GM23338 (cell line): Measurements from ENCODE around the gene CCDC82. TPM values are rescaled to one million over a fixed set of nuclear protein-coding genes. Genes with fewer than 3 reads are reported as not detected.

Experiments used
- ATAC-seq: fragments of 200-7000 bp; cut with Tn5 transposase; 3 replicates; pipeline ENCODE4 v1.9.1; 2020
- DNase-seq: peaks from one replicate; pipeline ENCODE4 v3.0.0-alpha.2; 2015; ENCODE audit warnings: low spot score
- H2AFZ ChIP-seq: fragments of 200-600 bp; sonication (generic); 2 replicates; pipeline ENCODE4 v1.8.0; 2016; ENCODE audit warnings: antibody characterized with exemption, mild to moderate bottlenecking, moderate library complexity
- H3F3A ChIP-seq: fragments of 200-600 bp; sonication (generic); replicated peaks from 2 replicates; pipeline ENCODE4 v1.8.0; 2017; ENCODE audit warnings: antibody characterized with exemption, mixed run types, low read depth
- H3K27ac ChIP-seq: fragments of 200-600 bp; sonication (generic); 2 replicates; pipeline ENCODE4 v1.6.1; 2016; ENCODE audit warnings: low read depth
- H3K27me3 ChIP-seq: fragments of 200-600 bp; sonication (generic); 2 replicates; pipeline ENCODE4 v1.8.0; 2016; ENCODE audit warnings: mild to moderate bottlenecking, mixed run types, moderate library complexity; ENCODE audit not compliant: insufficient read depth
- H3K36me3 ChIP-seq: fragments of 200-600 bp; sonication (generic); 2 replicates; pipeline ENCODE4 v1.8.0; 2016; ENCODE audit warnings: mild to moderate bottlenecking; ENCODE audit not compliant: insufficient read depth
- H3K4me1 ChIP-seq: fragments of 200-600 bp; sonication (generic); 2 replicates; pipeline ENCODE4 v1.8.0; 2016; ENCODE audit warnings: mild to moderate bottlenecking, moderate library complexity; ENCODE audit not compliant: insufficient read depth
- H3K4me2 ChIP-seq: fragments of 200-600 bp; sonication (generic); 2 replicates; pipeline ENCODE4 v1.7.1; 2017; ENCODE audit warnings: mixed run types
- H3K4me3 ChIP-seq: fragments of 200-600 bp; sonication (generic); 2 replicates; pipeline ENCODE4 v1.6.1; 2016; ENCODE audit warnings: mixed run types
- H3K79me2 ChIP-seq: fragments of 200-600 bp; sonication (generic); replicated peaks from 2 replicates; pipeline ENCODE4 v1.8.0; 2017; ENCODE audit warnings: mild to moderate bottlenecking; ENCODE audit not compliant: insufficient read depth
- H3K9me2 ChIP-seq: fragments of 200-600 bp; sonication (generic); 2 replicates; pipeline ENCODE4 v1.8.0; 2017; ENCODE audit not compliant: insufficient read depth
- H4K20me1 ChIP-seq: fragments of 200-600 bp; sonication (generic); replicated peaks from 2 replicates; pipeline ENCODE4 v1.8.0; 2017; ENCODE audit warnings: mild to moderate bottlenecking; ENCODE audit not compliant: insufficient read depth
- H3K27ac Mint-ChIP-seq: 2 replicates; pipeline ENCODE4 v1.8.0; 2020; ENCODE audit warnings: inconsistent platforms, mild to moderate bottlenecking, moderate library complexity, mixed read lengths
- H3K27me3 Mint-ChIP-seq: 3 replicates; pipeline ENCODE4 v1.8.0; 2022; ENCODE audit warnings: low read depth, mild to moderate bottlenecking, moderate library complexity, mixed read lengths, inconsistent platforms; ENCODE audit not compliant: insufficient read depth, poor library complexity
- H3K36me3 Mint-ChIP-seq: 3 replicates; pipeline ENCODE4 v1.8.0; 2021; ENCODE audit warnings: low read depth, mild to moderate bottlenecking, inconsistent platforms, moderate library complexity, mixed read lengths
- H3K4me1 Mint-ChIP-seq: 3 replicates; pipeline ENCODE4 v1.8.0; 2020; ENCODE audit warnings: mild to moderate bottlenecking, inconsistent platforms, mixed read lengths
- H3K4me3 Mint-ChIP-seq: 3 replicates; pipeline ENCODE4 v1.8.0; 2021; ENCODE audit warnings: moderate library complexity, mild to moderate bottlenecking, inconsistent platforms, mixed read lengths
- H3K9me3 Mint-ChIP-seq: 3 replicates; pipeline ENCODE4 v1.8.0; 2020; ENCODE audit warnings: moderate library complexity, mild to moderate bottlenecking, inconsistent platforms, mixed read lengths
- CREB1 ChIP-seq: fragments of 250-450 bp; sonication (Bioruptor Pico); IDR thresholded peaks from 2 replicates; pipeline ENCODE4 v1.5.0; 2020; ENCODE audit warnings: low read depth, mild to moderate bottlenecking, moderate library complexity
- STAT1 ChIP-seq: IDR thresholded peaks from one replicate; pipeline ENCODE4 v1.6.1; 2016; ENCODE audit warnings: antibody characterized with exemption; ENCODE audit not compliant: unreplicated experiment
- ZNF331 ChIP-seq: fragments of 250-450 bp; sonication (Bioruptor Pico); IDR thresholded peaks from 2 replicates; pipeline ENCODE4 v1.5.0; 2020; ENCODE audit warnings: low read depth, mild to moderate bottlenecking, moderate library complexity
- polyA plus RNA-seq: library from polyadenylated mRNA; unstranded; fragments of >200 nt; fragmentation: Nextera tagmentation; extraction: Ambion mirVana; gene quantifications from 2 replicates; pipeline ENCODE4 v1.2.1, GENCODE V29; 2016
- total RNA-seq: library from RNA; depleted of rRNA; stranded (reverse); fragments of >200 nt; shearing (Covaris generic); gene quantifications from 2 replicates; pipeline ENCODE4 v1.2.3, GENCODE V29; 2014
- TF ChIP-seq, protein P1 (sequence below): IDR thresholded peaks from 2 replicates; pipeline ENCODE4 v1.6.1; 2016; ENCODE audit warnings: antibody characterized with exemption
- TF ChIP-seq, protein P2 (sequence below): IDR thresholded peaks from one replicate; pipeline ENCODE4 v1.6.1; 2018; ENCODE audit warnings: antibody characterized with exemption; ENCODE audit not compliant: unreplicated experiment
- TF ChIP-seq, protein P3 (sequence below), 2 experiments: fragments of 200-600 bp in 1 of 2; sonication (generic) in 1 of 2; conservative IDR thresholded peaks; 2 replicates each; pipeline versions ENCODE4 v1.5.1 to v1.6.1; 2016 to 2017; ENCODE audit warnings: antibody characterized with exemption in 2 of 2, low read depth in 2 of 2, mild to moderate bottlenecking in 2 of 2, moderate library complexity in 1 of 2

The CCDC82 gene
- total and polyA plus RNA-seq, 2 experiments from 2014 or later = 15.7 to 45.8 TPM

DNA sequence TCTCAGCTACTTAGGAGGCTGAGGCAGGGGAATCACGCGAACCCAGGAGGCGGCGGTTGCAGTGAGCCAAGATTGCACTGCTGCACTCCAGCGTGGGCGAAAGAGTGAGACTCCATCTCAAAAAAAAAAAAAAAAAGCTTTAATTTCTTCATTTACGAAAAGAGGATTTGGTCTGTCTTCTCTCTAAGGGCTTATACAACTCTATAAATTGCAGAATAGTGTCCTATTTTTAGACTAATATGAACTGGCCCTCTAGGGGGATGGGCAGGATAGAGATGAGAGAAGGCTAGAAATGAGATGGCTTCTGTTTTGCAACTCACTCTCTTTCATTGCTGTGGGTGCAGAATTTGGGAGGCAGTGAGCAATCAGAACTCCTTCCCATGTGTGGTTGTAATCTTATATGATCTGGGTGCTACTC, 58.0 kb downstream of the CCDC82 start (continued):
- TF ChIP-seq ZNF331 (no peak), CREB1 (no peak)
- TF ChIP-seq, protein P1, sequence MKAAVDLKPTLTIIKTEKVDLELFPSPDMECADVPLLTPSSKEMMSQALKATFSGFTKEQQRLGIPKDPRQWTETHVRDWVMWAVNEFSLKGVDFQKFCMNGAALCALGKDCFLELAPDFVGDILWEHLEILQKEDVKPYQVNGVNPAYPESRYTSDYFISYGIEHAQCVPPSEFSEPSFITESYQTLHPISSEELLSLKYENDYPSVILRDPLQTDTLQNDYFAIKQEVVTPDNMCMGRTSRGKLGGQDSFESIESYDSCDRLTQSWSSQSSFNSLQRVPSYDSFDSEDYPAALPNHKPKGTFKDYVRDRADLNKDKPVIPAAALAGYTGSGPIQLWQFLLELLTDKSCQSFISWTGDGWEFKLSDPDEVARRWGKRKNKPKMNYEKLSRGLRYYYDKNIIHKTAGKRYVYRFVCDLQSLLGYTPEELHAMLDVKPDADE = no peak
- TF ChIP-seq, protein P2, sequence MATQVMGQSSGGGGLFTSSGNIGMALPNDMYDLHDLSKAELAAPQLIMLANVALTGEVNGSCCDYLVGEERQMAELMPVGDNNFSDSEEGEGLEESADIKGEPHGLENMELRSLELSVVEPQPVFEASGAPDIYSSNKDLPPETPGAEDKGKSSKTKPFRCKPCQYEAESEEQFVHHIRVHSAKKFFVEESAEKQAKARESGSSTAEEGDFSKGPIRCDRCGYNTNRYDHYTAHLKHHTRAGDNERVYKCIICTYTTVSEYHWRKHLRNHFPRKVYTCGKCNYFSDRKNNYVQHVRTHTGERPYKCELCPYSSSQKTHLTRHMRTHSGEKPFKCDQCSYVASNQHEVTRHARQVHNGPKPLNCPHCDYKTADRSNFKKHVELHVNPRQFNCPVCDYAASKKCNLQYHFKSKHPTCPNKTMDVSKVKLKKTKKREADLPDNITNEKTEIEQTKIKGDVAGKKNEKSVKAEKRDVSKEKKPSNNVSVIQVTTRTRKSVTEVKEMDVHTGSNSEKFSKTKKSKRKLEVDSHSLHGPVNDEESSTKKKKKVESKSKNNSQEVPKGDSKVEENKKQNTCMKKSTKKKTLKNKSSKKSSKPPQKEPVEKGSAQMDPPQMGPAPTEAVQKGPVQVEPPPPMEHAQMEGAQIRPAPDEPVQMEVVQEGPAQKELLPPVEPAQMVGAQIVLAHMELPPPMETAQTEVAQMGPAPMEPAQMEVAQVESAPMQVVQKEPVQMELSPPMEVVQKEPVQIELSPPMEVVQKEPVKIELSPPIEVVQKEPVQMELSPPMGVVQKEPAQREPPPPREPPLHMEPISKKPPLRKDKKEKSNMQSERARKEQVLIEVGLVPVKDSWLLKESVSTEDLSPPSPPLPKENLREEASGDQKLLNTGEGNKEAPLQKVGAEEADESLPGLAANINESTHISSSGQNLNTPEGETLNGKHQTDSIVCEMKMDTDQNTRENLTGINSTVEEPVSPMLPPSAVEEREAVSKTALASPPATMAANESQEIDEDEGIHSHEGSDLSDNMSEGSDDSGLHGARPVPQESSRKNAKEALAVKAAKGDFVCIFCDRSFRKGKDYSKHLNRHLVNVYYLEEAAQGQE = no peak
- TF ChIP-seq, protein P3, sequence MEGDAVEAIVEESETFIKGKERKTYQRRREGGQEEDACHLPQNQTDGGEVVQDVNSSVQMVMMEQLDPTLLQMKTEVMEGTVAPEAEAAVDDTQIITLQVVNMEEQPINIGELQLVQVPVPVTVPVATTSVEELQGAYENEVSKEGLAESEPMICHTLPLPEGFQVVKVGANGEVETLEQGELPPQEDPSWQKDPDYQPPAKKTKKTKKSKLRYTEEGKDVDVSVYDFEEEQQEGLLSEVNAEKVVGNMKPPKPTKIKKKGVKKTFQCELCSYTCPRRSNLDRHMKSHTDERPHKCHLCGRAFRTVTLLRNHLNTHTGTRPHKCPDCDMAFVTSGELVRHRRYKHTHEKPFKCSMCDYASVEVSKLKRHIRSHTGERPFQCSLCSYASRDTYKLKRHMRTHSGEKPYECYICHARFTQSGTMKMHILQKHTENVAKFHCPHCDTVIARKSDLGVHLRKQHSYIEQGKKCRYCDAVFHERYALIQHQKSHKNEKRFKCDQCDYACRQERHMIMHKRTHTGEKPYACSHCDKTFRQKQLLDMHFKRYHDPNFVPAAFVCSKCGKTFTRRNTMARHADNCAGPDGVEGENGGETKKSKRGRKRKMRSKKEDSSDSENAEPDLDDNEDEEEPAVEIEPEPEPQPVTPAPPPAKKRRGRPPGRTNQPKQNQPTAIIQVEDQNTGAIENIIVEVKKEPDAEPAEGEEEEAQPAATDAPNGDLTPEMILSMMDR (conservative IDR thresholded peaks at IDR 0.05; ENCODE audit: low read depth in 2 of 2) = no peak

DNA sequence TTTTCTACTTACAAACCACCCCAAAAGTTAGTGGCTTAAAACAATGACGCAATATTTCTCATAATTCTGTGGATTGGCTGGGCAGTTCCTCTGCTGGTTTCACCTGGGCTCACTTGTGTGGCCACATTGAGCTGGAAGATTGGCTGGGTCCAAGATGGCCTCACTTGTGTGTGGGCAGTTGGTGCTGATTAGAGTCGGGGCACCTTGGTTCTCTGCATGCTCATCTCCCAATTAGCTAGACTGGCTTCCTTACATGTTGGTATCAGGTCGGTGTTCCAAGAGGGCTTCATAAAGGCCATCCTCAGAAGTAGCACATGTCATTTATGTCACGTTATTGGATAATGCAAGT, 59.2 kb downstream of the CCDC82 start:
- H3K36me3 ChIP-seq = no peaks in the 10 kb centered on the region
- Mint-ChIP-seq H3K36me3 (no peaks in the 10 kb centered on the region), H3K4me3 (no peak overlapping the region), H3K4me1 (peaks cover 66% of the 10 kb centered on the region), H3K27ac (no peak overlapping the region), H3K9me3 (no peaks in the 10 kb centered on the region), H3K27me3 (no peaks in the 10 kb centered on the region)
- H3F3A ChIP-seq = 0 out of 2 replicates have a peak, but pooled peaks cover 5% of the 10 kb centered on the region
- no peak overlapping the region for H3K27ac ChIP-seq
- peak overlapping the region; percentile 15; the same call in 1 of the 2 replicates for H3K4me2 ChIP-seq
- ATAC-seq (no peak), DNase-seq (no peak)
- TF ChIP-seq, protein P2 = no peak
- no peak for TF ChIP-seq STAT1
- no peak for TF ChIP-seq CREB1
- TF ChIP-seq, protein P1 = no peak
- peaks cover 64% of the 10 kb centered on the region for H3K79me2 ChIP-seq
- no peak overlapping the region for H2AFZ ChIP-seq
- peaks cover 79% of the 10 kb centered on the region for H3K4me1 ChIP-seq
- peaks cover 4% of the 10 kb centered on the region; the same call in 1 of the 2 replicates for H3K9me2 ChIP-seq
- H3K27me3 ChIP-seq = no peaks in the 10 kb centered on the region
- no peak overlapping the region for H3K4me3 ChIP-seq
- no peaks in the 10 kb centered on the region for H4K20me1 ChIP-seq
